ENCODE data around the gene ACP3. TPM values are rescaled to one million over a fixed set of nuclear protein-coding genes. Genes with fewer than 3 reads are reported as not detected.

The ACP3 gene
- total and polyA plus RNA-seq, 2 of the 13 experiments (the other 11 are each of a cell fraction or from before 2014, with no cell fraction given): not detected

DNA sequence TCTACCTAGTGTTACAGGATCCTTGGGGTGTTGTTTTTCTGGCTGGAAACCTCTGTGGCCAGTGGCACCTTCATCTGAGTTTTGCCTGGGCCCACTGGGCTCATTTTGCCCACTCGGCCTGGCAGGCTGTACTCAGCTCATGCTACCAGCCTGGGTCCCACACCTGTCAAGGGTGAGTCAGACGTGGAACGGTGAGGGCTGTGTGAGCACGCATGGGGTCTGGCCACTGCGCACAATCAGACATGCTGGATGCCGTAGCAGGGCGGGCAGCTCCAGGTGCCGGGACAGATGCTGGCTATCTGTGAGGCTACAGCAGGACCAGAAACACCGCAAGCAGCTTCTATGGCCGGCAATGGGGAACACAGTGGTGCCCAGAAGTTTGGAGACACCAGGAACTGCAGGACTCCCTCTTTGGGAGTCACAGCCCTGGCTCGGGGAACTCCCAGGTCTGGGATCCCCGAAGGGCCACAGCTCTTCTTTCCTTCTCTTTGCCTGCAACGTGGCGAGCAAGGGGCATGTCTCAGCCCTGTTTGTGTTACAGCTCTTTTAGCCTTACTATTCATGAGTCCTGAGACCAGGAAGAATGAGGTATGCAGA is 64.2 kb downstream of the ACP3 start (continued):
- TF ChIP-seq RBM39 (IDR thresholded peaks at IDR 0.05; ENCODE audit: low read depth, low read length, poor library complexity, severe bottlenecking): no peak
- no peak for TF ChIP-seq CC2D1A (CRISPR knock-in tag; IDR thresholded peaks at IDR 0.05)
- TF ChIP-seq, protein P1, sequence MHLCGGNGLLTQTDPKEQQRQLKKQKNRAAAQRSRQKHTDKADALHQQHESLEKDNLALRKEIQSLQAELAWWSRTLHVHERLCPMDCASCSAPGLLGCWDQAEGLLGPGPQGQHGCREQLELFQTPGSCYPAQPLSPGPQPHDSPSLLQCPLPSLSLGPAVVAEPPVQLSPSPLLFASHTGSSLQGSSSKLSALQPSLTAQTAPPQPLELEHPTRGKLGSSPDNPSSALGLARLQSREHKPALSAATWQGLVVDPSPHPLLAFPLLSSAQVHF (CRISPR knock-in tag; IDR thresholded peaks at IDR 0.05): no peak
- no peak for TF ChIP-seq ELF3 (CRISPR knock-in tag; IDR thresholded peaks at IDR 0.05)

DNA sequence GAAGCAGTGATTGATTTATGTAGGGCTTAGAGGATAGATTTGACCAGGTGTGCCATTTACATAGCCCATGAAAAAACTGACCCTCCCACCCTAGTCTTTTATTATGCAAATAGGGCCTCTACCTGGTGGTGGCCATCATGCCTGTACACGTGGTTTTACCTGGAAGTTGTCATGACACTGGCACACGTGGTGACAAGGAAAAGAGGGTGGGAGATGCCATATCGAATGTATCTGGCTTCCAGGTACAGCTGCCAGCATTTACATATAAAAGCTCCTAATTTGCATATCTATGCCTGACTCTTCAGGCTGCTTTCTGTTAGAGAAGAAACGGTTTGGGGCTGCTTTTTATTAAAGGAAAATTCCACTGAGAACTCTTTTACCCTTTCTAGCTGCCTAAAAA is 65.1 kb downstream of the ACP3 start:
- in situ Hi-C loops (cut with HindIII; ENCODE audit: extremely low pct_ligation_motif_present, low pct_unique_long_range_greater_than_20kb): no loop called here
- TF ChIP-seq ZMYM2 (CRISPR knock-in tag; IDR thresholded peaks at IDR 0.05): no peak
- TF ChIP-seq ATM (IDR thresholded peaks at IDR 0.05; ENCODE audit: borderline replicate concordance): no peak
- TF ChIP-seq, protein P2, sequence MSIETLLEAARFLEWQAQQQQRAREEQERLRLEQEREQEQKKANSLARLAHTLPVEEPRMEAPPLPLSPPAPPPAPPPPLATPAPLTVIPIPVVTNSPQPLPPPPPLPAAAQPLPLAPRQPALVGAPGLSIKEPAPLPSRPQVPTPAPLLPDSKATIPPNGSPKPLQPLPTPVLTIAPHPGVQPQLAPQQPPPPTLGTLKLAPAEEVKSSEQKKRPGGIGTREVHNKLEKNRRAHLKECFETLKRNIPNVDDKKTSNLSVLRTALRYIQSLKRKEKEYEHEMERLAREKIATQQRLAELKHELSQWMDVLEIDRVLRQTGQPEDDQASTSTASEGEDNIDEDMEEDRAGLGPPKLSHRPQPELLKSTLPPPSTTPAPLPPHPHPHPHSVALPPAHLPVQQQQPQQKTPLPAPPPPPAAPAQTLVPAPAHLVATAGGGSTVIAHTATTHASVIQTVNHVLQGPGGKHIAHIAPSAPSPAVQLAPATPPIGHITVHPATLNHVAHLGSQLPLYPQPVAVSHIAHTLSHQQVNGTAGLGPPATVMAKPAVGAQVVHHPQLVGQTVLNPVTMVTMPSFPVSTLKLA (IDR thresholded peaks at IDR 0.05): peak; percentile 17; the same call in 1 of the 2 replicates
- H2AFZ ChIP-seq (ENCODE audit: low read length): no peak overlapping the region
- no peak overlapping the region for H3K27ac ChIP-seq (ENCODE audit: extremely low read length, insufficient read depth, low read length)
- FAIRE-seq (no peak), DNase-seq (ENCODE audit: low spot score) (no peak), ATAC-seq (no peak)
- BruUV-seq (replicated peaks): no TSS peak
- H4K20me1 ChIP-seq (ENCODE audit: insufficient read depth, low read length): no peaks in the 10 kb centered on the region
- no peaks in the 10 kb centered on the region for H3K79me2 ChIP-seq (ENCODE audit: insufficient read depth, low read length)
- ChIA-PET POLR2A (no interaction called here), CTCF (ENCODE audit: low intra/inter-chr PET ratio, low total read pairs) (no interaction called here)
- H3K4me1 ChIP-seq (ENCODE audit: insufficient read depth, low read length): peaks cover 12% of the 10 kb centered on the region; the same call in 1 of the 2 replicates
- WGBS (ENCODE audit: low lambda C conversion rate): 21% methylated on average over 4 of the region's 4 CpGs
- H3K36me3 ChIP-seq (replicated peaks in 1 of 2; ENCODE audit: control insufficient read depth in 1 of 2, insufficient read depth in 2 of 2, low read length in 2 of 2): no peaks in the 10 kb centered on the region
- H3K4me3 ChIP-seq (replicated peaks in 1 of 3; ENCODE audit: insufficient read depth in 1 of 3, low read depth in 2 of 3, low read length in 3 of 3): no peak overlapping the region
- intact Hi-C loops (cut with micrococcal nuclease; ENCODE audit: unreplicated experiment): no loop called here
- H3K27me3 ChIP-seq (ENCODE audit: control insufficient read depth in 1 of 2, insufficient read depth in 2 of 2, low read length in 2 of 2): peaks cover 0 to 5% of the 10 kb centered on the region in 2 experiments; a peak in 2 of 5 replicates
- 0 out of 2 replicates have a peak overlapping the region, but pooled peaks have one; percentile 24 for H3K4me2 ChIP-seq (ENCODE audit: low read depth, low read length)
- no peak overlapping the region for H3K9ac ChIP-seq (ENCODE audit: insufficient read depth, low read depth, low read length)
- no peaks in the 10 kb centered on the region for H3K9me3 ChIP-seq (ENCODE audit: low read length)

Data from HepG2 (cell line).